ENCODE data around the gene GKN1. TPM values are rescaled to one million over a fixed set of nuclear protein-coding genes. Genes with fewer than 3 reads are reported as not detected.

Gene GKN1
- total and polyA plus RNA-seq, 2 of the 8 experiments (the other 6 are each of a cell fraction or from before 2014, with no cell fraction given), result not detected

GRCh38 chr2:68951899-68952298 lies 22.5 kb upstream of the GKN1 start:
- Histone ChIP-seq H3K27ac (ENCODE audit: low read depth, low read length) (no peak overlapping the region), H2BK5ac (ENCODE audit: low read depth, low read length) (no peak overlapping the region), H3K4me1 (replicated peaks in 1 of 4; ENCODE audit: control insufficient read depth in 3 of 4, insufficient read depth in 4 of 4, low read length in 3 of 4) (peaks cover 0 to 3% (median 0%) of the 10 kb centered on the region in 4 experiments; a peak in 1 of 7 replicates), H2BK12ac (ENCODE audit: low read depth, low read length) (no peak overlapping the region), H3K4me3 (ENCODE audit: extremely low read depth in 1 of 4, insufficient read depth in 2 of 4, low read depth in 3 of 4, low read length in 4 of 4) (no peak overlapping the region), H3K27me3 (replicated peaks in 1 of 4; ENCODE audit: control insufficient read depth in 3 of 4, extremely low read depth in 1 of 4, insufficient read depth in 3 of 4, low read length in 3 of 4) (peaks cover 0 to 1% (median 0%) of the 10 kb centered on the region in 4 experiments; a peak in 1 of 7 replicates), H3K23me2 (ENCODE audit: low read depth, low read length) (no peaks in the 10 kb centered on the region), H4K5ac (ENCODE audit: insufficient read length, low read depth, low read length) (no peak overlapping the region), H4K20me1 (replicated peaks in 1 of 2; ENCODE audit: control insufficient read depth in 1 of 2, insufficient read depth in 2 of 2, low read length in 2 of 2) (no peaks in the 10 kb centered on the region), H2AK5ac (ENCODE audit: low read depth, low read length) (no peak overlapping the region), H2BK15ac (ENCODE audit: low read length) (no peak overlapping the region), H3K56ac (replicated peaks; ENCODE audit: insufficient read length, low read depth, low read length) (no peak overlapping the region), H3K79me2 (ENCODE audit: control insufficient read depth in 1 of 2, insufficient read depth in 2 of 2, low read length in 2 of 2) (no peaks in the 10 kb centered on the region), H4K8ac (ENCODE audit: extremely low read depth, insufficient read depth, low read length) (no peak overlapping the region), H3K9me3 (ENCODE audit: insufficient read depth in 2 of 2, low read depth in 1 of 2, low read length in 1 of 2) (no peaks in the 10 kb centered on the region), H3K14ac (ENCODE audit: insufficient read length) (no peak overlapping the region), H2AFZ (ENCODE audit: low read length) (no peak overlapping the region), H3K23ac (ENCODE audit: insufficient read length) (no peak overlapping the region), H2BK120ac (replicated peaks; ENCODE audit: low read depth, low read length) (no peak overlapping the region), H3K18ac (ENCODE audit: extremely low read depth, low read length) (no peak overlapping the region), H3K4me2 (ENCODE audit: insufficient read depth in 1 of 2, low read depth in 2 of 2, low read length in 2 of 2) (no peak overlapping the region; a peak in 1 of 4 replicates), H2BK20ac (ENCODE audit: low read length) (no peak overlapping the region), H3K4ac (replicated peaks; ENCODE audit: insufficient read length, low read depth, low read length) (no peak overlapping the region), H3K9ac (replicated peaks in 1 of 4; ENCODE audit: extremely low read depth in 1 of 4, low read depth in 3 of 4, low read length in 3 of 4) (no peak overlapping the region), H4K91ac (replicated peaks; ENCODE audit: insufficient read length, low read length) (no peak overlapping the region), H3K79me1 (ENCODE audit: low read depth, low read length) (no peaks in the 10 kb centered on the region), H3K36me3 (ENCODE audit: control insufficient read depth in 2 of 4, insufficient read depth in 4 of 4, low read length in 3 of 4) (no peaks in the 10 kb centered on the region)
- DNase-seq (ENCODE audit: low read depth in 1 of 2, low spot score in 2 of 2) (no peak), FAIRE-seq (peak; percentile 42)
- CTCF ChIA-PET (ENCODE audit: partially characterized antibody), result interaction anchor here (0.6 to 1.8 kb wide), 4 partner anchors 8 to 552 kb away, joined by 3 to 14 read pairs (median 4); no protein-coding TSS in a partner anchor
- 58% methylated on average over 4 of the region's 4 CpGs; no CpG with 5 or more reads in 1 of the 2 experiments for WGBS, 2 experiments (ENCODE audit: extremely low coverage in 1 of 2, insufficient coverage in 1 of 2, insufficient read length in 1 of 2, insufficient replicate concordance in 2 of 2, low coverage in 1 of 2, low lambda C conversion rate in 2 of 2, missing lambda C conversion rate in 1 of 2)
- POLR2A ChIA-PET (ENCODE audit: partially characterized antibody), result no interaction called here
- TF ChIP-seq CHD1 (IDR thresholded peaks at IDR 0.05; ENCODE audit: low read depth, low read length) (no peak), E2F6 (IDR thresholded peaks at IDR 0.05) (no peak), SIRT6 (IDR thresholded peaks at IDR 0.05; ENCODE audit: low read length) (no peak), SAP30 (IDR thresholded peaks at IDR 0.05; ENCODE audit: insufficient read depth, insufficient replicate concordance, low read length) (no peak), TAF1 (IDR thresholded peaks at IDR 0.05; ENCODE audit: low read depth, low read length) (no peak), SIX5 (IDR thresholded peaks at IDR 0.05; ENCODE audit: low read depth, low read length) (no peak), CTCF (IDR thresholded peaks at IDR 0.05; ENCODE audit: control extremely low read depth in 1 of 3, insufficient read depth in 1 of 3, low read depth in 1 of 3, low read length in 3 of 3) (no peak), SP4 (IDR thresholded peaks at IDR 0.05; ENCODE audit: low read length) (no peak), ZNF274 (IDR thresholded peaks at IDR 0.05; ENCODE audit: borderline replicate concordance, extremely low read depth, low read length) (no peak), EZH2 (IDR thresholded peaks at IDR 0.05; ENCODE audit: low read depth, low read length, severe bottlenecking) (no peak), TCF12 (IDR thresholded peaks at IDR 0.05; ENCODE audit: low read depth, low read length) (no peak)
